Retinal pigment epithelial cell (primary cell): Measurements from ENCODE around the gene CTU1.

Experiments
- DNase-seq: peaks from one replicate; pipeline ENCODE4 v3.0.0-alpha.2; 2010; ENCODE audit warnings: low read depth
- H3K4me3 ChIP-seq: 2 replicates; pipeline ENCODE4 v1.5.1; 2011; ENCODE audit warnings: mild to moderate bottlenecking, low read length, control low read depth, moderate library complexity
- TF ChIP-seq, protein P1 (sequence below): conservative IDR thresholded peaks from 2 replicates; pipeline ENCODE4 v1.5.1; 2011; ENCODE audit warnings: low read depth, low read length, control low read depth, inconsistent platforms

Gene CTU1

DNA sequence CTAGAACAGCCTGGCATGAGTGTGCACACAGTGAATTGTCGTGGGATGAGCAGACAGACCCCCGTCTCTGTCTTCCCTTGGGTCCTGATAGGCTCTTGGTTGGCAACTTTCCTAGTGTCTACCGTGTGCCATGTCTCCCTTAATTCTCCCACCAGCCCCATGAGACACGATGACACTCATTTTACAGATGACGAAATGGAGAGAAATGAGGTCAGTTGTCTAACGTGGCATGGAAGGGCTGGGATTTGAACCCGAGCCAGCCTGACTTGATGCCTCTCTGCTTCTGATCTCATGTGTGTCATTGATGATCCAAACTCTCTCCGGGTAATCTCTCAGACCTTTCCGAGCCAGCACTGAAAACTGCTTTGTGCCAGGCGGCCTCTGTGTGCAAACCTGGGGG lies 17.1 kb downstream of the CTU1 start:
- TF ChIP-seq, protein P1, sequence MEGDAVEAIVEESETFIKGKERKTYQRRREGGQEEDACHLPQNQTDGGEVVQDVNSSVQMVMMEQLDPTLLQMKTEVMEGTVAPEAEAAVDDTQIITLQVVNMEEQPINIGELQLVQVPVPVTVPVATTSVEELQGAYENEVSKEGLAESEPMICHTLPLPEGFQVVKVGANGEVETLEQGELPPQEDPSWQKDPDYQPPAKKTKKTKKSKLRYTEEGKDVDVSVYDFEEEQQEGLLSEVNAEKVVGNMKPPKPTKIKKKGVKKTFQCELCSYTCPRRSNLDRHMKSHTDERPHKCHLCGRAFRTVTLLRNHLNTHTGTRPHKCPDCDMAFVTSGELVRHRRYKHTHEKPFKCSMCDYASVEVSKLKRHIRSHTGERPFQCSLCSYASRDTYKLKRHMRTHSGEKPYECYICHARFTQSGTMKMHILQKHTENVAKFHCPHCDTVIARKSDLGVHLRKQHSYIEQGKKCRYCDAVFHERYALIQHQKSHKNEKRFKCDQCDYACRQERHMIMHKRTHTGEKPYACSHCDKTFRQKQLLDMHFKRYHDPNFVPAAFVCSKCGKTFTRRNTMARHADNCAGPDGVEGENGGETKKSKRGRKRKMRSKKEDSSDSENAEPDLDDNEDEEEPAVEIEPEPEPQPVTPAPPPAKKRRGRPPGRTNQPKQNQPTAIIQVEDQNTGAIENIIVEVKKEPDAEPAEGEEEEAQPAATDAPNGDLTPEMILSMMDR: no peak
- no peak overlapping the region for H3K4me3 ChIP-seq
- no peak for DNase-seq

DNA sequence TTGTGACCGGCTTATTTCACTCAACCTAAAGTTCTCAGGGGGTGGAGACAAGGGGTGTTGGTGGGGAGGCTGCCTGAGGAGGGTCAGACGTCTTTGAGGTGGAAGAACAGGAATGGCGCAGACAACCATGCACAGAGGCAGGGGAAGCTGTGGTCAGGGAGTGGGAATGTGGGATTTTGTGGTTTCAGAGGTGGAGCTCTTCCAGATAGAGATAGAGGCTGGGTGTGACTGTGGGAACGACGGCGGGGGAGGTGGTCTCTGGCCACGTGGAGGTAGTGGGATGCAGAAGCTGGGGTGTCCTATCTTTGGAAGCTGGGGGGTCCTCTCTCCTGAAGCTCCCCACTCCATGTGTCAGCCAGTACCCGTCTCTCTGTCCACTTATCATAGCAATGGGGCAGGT lies 17.7 kb downstream of the CTU1 start:
- no peak overlapping the region for H3K4me3 ChIP-seq
- DNase-seq: no peak
- TF ChIP-seq, protein P1: no peak

- TF ChIP-seq, protein P1: no peak
- no peak for DNase-seq
- no peak overlapping the region for H3K4me3 ChIP-seq
Measured at GRCh38 chr19:51089786-51090185, 18.4 kb downstream of the CTU1 start.

GRCh38 chr19:51086153-51086850 lies 21.9 kb downstream of the CTU1 start:
- DNase-seq: no peak
- TF ChIP-seq, protein P1: no peak
- no peak overlapping the region for H3K4me3 ChIP-seq

GRCh38 chr19:51084505-51084904 lies 23.7 kb downstream of the CTU1 start:
- TF ChIP-seq, protein P1: no peak
- no peak overlapping the region for H3K4me3 ChIP-seq
- DNase-seq: no peak

GRCh38 chr19:51083783-51084182 lies 24.4 kb downstream of the CTU1 start:
- H3K4me3 ChIP-seq: no peak overlapping the region
- no peak for DNase-seq
- TF ChIP-seq, protein P1: no peak

DNA sequence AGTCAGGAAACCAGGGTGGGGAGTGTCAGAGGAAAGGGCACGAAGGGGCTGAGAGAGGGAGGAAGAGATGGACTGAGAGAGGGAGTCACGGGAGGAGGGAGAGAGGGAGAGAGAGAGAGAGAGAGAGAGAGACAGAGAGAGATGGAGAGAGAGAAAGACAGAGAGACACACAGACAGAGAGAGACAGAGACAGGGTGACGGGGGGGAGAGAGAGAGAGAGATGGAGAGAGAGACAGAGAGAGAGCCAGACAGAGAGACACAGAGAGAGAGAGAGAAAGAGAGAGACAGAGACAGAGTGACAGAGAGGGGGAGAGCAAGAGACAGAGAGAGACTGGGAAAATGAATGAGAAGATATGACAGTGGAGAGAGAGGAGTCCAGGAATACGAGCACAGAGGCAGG lies 25.0 kb downstream of the CTU1 start:
- DNase-seq: no peak
- TF ChIP-seq, protein P1: no peak

More for the DNA sequence above, 25.0 kb downstream of the CTU1 start:
- no peak overlapping the region for H3K4me3 ChIP-seq
